DOHH2 (cell line): ENCODE results near the gene MRC2.

Source experiments
- CTCF ChIP-seq: fragments of 200-600 bp; sonication (generic); IDR thresholded peaks from one replicate; pipeline ENCODE4 v1.5.1; 2014; ENCODE audit warnings: antibody characterized with exemption, mild to moderate bottlenecking, low read depth, low read length; ENCODE audit not compliant: poor library complexity, severe bottlenecking
- EZH2phosphoT487 ChIP-seq: fragments of 200-600 bp; sonication (generic); IDR thresholded peaks from 2 replicates; pipeline ENCODE4 v1.6.1; 2017; ENCODE audit warnings: borderline replicate concordance, mild to moderate bottlenecking, antibody characterized with exemption, low read length, moderate library complexity, mixed read lengths

- TF ChIP-seq CTCF (no peak), EZH2phosphoT487 (no peak)
These were observed 88.5 kb downstream of the MRC2 start for GRCh38 chr17:62715882-62716390.
